Duodenal mucosa (tissue), 2 donors: ENCODE measurements around the gene WWOX.

Source experiments
- H3K27ac ChIP-seq: one replicate; pipeline ENCODE4 v1.7.0; 2013; ENCODE audit warnings: low read depth, low read length
- H3K27me3 ChIP-seq, 2 donors: one replicate each; pipeline ENCODE4 v1.7.0; 2013; ENCODE audit warnings: low read length in 2 of 2, control low read depth in 1 of 2; ENCODE audit not compliant: insufficient read depth in 2 of 2, control insufficient read depth in 1 of 2
- H3K36me3 ChIP-seq, 2 donors: one replicate each; pipeline ENCODE4 v1.7.0; 2013; ENCODE audit warnings: low read length in 2 of 2, control low read depth in 1 of 2; ENCODE audit not compliant: insufficient read depth in 2 of 2, control insufficient read depth in 1 of 2
- H3K4me1 ChIP-seq, 2 donors: one replicate each; pipeline ENCODE4 v1.7.0; 2013; ENCODE audit warnings: low read length in 2 of 2, control low read depth in 1 of 2; ENCODE audit not compliant: insufficient read depth in 2 of 2, control insufficient read depth in 1 of 2
- H3K4me3 ChIP-seq, 2 donors: one replicate each; pipeline ENCODE4 v1.7.0; 2013; ENCODE audit warnings: low read length in 2 of 2, low read depth in 1 of 2
- H3K9ac ChIP-seq, 2 donors: one replicate each; pipeline ENCODE4 v1.7.0; 2013; ENCODE audit warnings: low read length in 2 of 2, low read depth in 1 of 2
- H3K9me3 ChIP-seq, 2 donors: one replicate each; pipeline ENCODE4 v1.7.0; 2013; ENCODE audit warnings: low read length in 2 of 2, control low read depth in 1 of 2; ENCODE audit not compliant: control insufficient read depth in 1 of 2

Gene WWOX

GRCh38 chr16:78081341-78081740 is 18.1 kb upstream of the WWOX start:
- Histone ChIP-seq H3K27ac (no peak overlapping the region), H3K4me1 (no peaks in the 10 kb centered on the region), H3K36me3 (no peaks in the 10 kb centered on the region), H3K27me3 (no peaks in the 10 kb centered on the region), H3K9ac (no peak overlapping the region), H3K9me3 (no peaks in the 10 kb centered on the region), H3K4me3 (no peak overlapping the region)

GRCh38 chr16:78091419-78091818 is 8.0 kb upstream of the WWOX start:
- no peaks in the 10 kb centered on the region for H3K36me3 ChIP-seq
- no peak overlapping the region for H3K27ac ChIP-seq
- H3K4me1 ChIP-seq = no peaks in the 10 kb centered on the region
- no peaks in the 10 kb centered on the region for H3K9me3 ChIP-seq
- H3K27me3 ChIP-seq = no peaks in the 10 kb centered on the region
- H3K9ac ChIP-seq = no peak overlapping the region
- H3K4me3 ChIP-seq = no peak overlapping the region

- H3K4me1 ChIP-seq = no peaks in the 10 kb centered on the region
- no peak overlapping the region for H3K27ac ChIP-seq
- H3K27me3 ChIP-seq = no peaks in the 10 kb centered on the region
- no peaks in the 10 kb centered on the region for H3K36me3 ChIP-seq
- H3K4me3 ChIP-seq = no peak overlapping the region
- no peaks in the 10 kb centered on the region for H3K9me3 ChIP-seq
- no peak overlapping the region for H3K9ac ChIP-seq
Observed at GRCh38 chr16:78092758-78093157, 6.7 kb upstream of the WWOX start.

GRCh38 chr16:78094166-78094565 is 5.3 kb upstream of the WWOX start:
- H3K36me3 ChIP-seq = no peaks in the 10 kb centered on the region

GRCh38 chr16:78094998-78095397 is 4.5 kb upstream of the WWOX start:
- H3K9ac ChIP-seq = no peak overlapping the region
- no peak overlapping the region for H3K4me3 ChIP-seq
- no peaks in the 10 kb centered on the region for H3K27me3 ChIP-seq
- no peak overlapping the region for H3K27ac ChIP-seq
- no peaks in the 10 kb centered on the region for H3K36me3 ChIP-seq
- H3K9me3 ChIP-seq = no peaks in the 10 kb centered on the region
- peaks cover under 1 to 4% of the 10 kb centered on the region in 2 donors for H3K4me1 ChIP-seq

More at GRCh38 chr16:78094166-78094565, 5.3 kb upstream of the WWOX start:
- Histone ChIP-seq H3K4me1 (peaks cover 0 to 4% of the 10 kb centered on the region in 2 donors), H3K4me3 (no peak overlapping the region), H3K9me3 (no peaks in the 10 kb centered on the region), H3K9ac (no peak overlapping the region), H3K27ac (no peak overlapping the region), H3K27me3 (no peaks in the 10 kb centered on the region)

- Histone ChIP-seq H3K9me3 (no peaks in the 10 kb centered on the region), H3K9ac (no peak overlapping the region), H3K27me3 (no peaks in the 10 kb centered on the region), H3K4me1 (peaks cover 7 to 12% of the 10 kb centered on the region in 2 donors), H3K36me3 (no peaks in the 10 kb centered on the region), H3K4me3 (no peak overlapping the region), H3K27ac (no peak overlapping the region)
Observed at GRCh38 chr16:78096386-78096785, 3.1 kb upstream of the WWOX start.

GRCh38 chr16:78097548-78097947 is 1.9 kb upstream of the WWOX start:
- Histone ChIP-seq H3K9me3 (no peaks in the 10 kb centered on the region), H3K27ac (no peak overlapping the region), H3K36me3 (no peaks in the 10 kb centered on the region), H3K27me3 (no peaks in the 10 kb centered on the region), H3K9ac (no peak overlapping the region), H3K4me3 (no peak overlapping the region), H3K4me1 (peaks cover 7 to 12% of the 10 kb centered on the region in 2 donors)

GRCh38 chr16:78098087-78098486 is 1.4 kb upstream of the WWOX start:
- Histone ChIP-seq H3K9ac (no peak overlapping the region), H3K9me3 (no peaks in the 10 kb centered on the region), H3K4me1 (peaks cover 7 to 12% of the 10 kb centered on the region in 2 donors), H3K4me3 (no peak overlapping the region), H3K36me3 (no peaks in the 10 kb centered on the region), H3K27me3 (no peaks in the 10 kb centered on the region), H3K27ac (no peak overlapping the region)

- Histone ChIP-seq H3K4me1 (peaks cover 7 to 12% of the 10 kb centered on the region in 2 donors), H3K27ac (no peak overlapping the region), H3K9ac (peak overlapping the region; percentile 45 to 98), H3K9me3 (no peaks in the 10 kb centered on the region), H3K4me3 (peak overlapping the region; percentile 91 to 96), H3K27me3 (no peaks in the 10 kb centered on the region), H3K36me3 (no peaks in the 10 kb centered on the region)
Observed at GRCh38 chr16:78098595-78099270, 721 bp upstream of the WWOX start.

- H3K4me1 ChIP-seq = peaks cover 7 to 12% of the 10 kb centered on the region in 2 donors
- H3K4me3 ChIP-seq = peak overlapping the region; percentile 91 to 96
- peak overlapping the region; percentile 88 to 98 for H3K9ac ChIP-seq
- H3K9me3 ChIP-seq = no peaks in the 10 kb centered on the region
- no peak overlapping the region for H3K27ac ChIP-seq
- H3K36me3 ChIP-seq = no peaks in the 10 kb centered on the region
- no peaks in the 10 kb centered on the region for H3K27me3 ChIP-seq
Observed at GRCh38 chr16:78100112-78100467, 636 bp downstream of the WWOX start.
